HG03442 (cell line): Measurements from ENCODE around the gene TBC1D22A.

Experiments used
- ATAC-seq: cut with Tn5 transposase; IDR thresholded peaks from one replicate; pipeline ENCODE4 v1.9.1; 2021; ENCODE audit warnings: mild to moderate bottlenecking, moderate library complexity; ENCODE audit not compliant: unreplicated experiment

The TBC1D22A gene

GRCh38 chr22:46945481-46945880 lies 183.0 kb downstream of the TBC1D22A start:
- ATAC-seq, result no peak

DNA sequence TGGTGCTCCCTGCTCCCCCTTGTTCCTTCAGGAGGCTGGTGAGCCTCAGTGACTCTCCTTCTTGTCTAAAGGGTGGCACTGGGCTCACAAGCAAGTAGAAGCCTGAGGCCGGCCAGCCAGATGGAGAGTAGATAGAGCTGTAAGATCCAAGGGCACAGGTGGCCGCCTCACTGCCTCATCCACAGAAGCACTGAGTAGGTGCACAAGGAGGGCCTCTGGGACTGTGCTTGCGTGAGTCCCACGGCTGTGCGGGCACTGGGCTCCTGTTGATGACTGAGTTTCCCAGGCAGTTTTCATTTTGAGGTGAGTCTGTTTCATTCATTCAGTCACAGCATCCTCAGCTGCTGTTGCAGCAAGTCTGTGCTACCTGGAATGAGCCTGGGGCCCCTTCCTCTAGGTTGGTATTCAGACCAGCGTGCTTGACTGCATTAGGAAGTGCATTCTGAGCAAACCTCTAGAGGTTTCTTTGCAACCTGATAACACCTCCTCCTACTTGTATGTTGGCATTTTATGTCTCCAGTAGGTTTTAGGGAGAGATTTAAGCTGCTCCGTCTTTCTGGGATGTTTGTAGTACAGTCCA lies 184.0 kb downstream of the TBC1D22A start:
- ATAC-seq, result no peak

DNA sequence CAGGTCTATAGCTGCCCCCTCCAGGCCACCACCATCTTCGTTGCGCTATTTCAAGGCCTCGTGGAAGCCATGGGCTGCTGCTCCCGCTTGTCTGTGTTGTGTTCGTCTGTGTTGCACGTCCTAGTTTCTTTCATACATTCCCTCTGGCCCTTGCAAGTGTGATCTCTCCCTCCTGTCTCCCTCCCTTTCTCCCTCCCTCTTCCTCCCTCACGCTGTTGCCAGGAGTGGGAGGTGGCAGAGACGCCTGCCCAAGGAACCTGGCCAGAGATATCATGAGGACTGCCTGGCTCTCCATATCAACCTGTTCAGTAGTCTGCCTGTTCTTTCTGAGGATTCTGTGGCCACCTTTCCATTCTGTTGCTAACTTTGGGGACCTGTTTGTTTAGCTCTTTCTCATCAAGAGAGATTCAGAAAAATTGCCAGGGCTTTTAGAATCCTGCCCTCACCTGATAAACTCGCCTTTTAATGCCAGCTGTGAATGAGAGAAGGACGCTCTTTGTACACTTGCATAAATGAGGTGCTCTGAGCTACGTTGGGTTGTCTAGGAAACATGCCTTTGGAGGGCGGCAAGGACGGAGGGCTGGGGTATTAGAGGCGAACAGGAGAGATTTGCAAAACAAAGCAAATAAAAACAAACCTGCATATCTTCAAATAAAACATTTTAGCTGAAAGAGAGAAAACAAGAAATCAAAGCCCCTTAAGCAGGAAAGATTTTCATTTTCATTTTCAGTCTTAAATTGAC lies 185.2 kb downstream of the TBC1D22A start:
- no peak for ATAC-seq

DNA sequence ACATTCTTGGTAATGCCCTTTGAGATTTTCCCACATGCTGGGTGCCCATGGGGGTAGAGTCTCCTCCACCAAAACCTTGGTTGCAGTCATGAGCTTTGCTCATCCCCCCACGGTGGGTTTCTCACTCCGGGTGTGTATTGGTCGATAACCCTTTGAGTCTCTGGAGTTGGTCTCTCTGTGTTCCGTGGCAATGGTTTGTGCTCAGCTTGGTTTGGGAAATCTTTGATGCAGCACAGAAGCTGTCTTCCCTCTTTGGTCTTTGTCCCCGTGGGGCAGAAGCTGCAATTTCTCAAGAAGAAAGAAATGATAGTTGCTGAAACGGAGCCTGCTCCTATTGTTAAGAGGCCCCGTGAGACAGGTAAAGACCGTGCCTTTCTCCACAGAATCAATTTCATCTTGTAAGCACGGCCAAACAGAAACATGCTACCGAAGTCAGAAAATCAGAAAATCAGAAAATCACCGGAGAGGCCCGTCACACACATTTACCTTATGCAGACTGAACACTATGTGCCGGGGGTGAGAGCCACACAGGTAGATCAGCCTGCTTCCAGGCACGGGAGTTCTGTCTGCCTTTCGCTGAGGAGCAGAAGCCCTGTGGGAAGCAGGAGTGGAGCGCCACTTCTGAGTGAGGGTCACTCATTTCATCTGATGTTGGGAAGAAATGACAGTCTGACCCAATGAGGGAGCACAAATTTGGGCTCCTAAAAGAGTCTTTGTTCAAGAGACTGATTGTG lies 186.1 kb downstream of the TBC1D22A start:
- ATAC-seq, result no peak

GRCh38 chr22:46951350-46951749 lies 188.9 kb downstream of the TBC1D22A start:
- no peak for ATAC-seq

DNA sequence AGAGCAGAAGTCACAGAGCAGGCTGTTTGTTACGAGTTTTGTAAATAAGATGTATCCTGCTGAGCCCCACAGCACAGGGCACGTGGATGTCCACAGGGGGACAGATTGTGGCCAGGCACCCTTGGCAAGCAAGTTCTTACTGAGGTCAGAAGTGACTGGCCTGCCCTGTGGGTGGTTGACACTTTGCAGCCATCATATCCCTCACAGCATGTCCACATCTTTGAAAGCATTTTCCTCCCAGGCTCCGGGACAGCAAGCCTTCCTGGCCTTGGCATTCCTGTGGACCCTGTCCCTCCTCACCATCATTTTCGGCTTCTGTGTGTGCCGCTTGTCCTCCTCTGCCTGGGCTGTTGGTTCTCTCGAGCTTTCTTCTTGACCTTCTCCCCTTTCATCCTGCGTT lies 189.5 kb downstream of the TBC1D22A start:
- no peak for ATAC-seq

DNA sequence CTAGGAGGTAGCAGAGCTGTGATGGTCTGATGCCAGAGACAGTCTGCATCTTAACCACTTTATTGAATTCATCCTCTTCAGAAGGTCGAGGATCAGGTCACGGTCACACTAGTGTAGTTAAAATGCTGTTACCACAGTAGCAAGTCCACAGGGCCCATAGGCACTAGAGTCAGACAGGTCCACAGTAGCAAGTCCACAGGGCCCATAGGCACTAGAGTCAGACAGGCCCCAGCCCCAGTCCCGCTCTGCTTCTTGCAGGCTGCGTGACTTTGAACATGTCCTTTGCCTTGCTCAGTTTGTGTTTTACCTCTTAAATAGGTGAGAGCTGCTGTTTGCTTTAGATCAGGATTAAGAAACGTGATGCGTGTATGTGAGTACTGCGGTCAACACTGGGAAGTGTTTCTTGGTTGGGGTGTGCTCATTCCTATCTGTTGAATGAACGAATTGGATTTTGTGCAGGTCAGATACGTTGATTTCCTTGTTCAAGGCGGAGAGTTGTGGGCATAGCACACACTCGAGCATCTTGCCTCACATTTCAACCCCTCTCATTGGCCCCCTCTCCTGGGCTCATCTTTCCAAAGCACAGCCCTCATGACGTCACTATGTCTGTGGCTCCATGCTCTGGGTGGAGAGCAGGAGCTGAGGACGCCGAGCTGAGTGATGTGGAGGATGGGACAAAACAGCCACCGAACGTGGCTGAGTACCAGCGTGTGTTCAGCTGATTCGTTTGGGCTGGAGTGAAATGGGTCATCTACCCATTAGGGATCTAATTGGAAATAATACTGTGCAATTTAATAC lies 191.7 kb downstream of the TBC1D22A start:
- ATAC-seq, result no peak

- no peak for ATAC-seq
Measured at GRCh38 chr22:46954781-46955180, 192.3 kb downstream of the TBC1D22A start.

- ATAC-seq, result no peak
Measured at GRCh38 chr22:46956498-46957215, 194.2 kb downstream of the TBC1D22A start.

DNA sequence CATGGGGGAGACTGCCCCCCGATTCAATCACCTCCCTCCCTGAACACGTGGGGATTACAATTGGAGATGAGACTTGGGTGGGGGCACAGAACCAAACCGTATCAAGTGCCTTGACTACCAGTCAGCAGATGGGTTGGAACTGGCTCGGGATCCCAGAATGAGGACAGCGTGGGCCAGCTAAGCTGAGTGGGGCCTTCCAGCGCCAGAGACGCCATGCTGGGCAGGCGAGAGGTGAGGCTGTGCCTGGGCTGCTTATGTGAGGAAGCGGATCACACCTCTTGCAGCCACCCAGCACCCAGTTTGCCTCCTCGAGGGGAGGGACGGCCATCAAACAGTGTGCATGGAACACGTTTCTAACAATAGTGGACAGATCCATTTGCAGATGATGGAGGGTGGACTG lies 195.1 kb downstream of the TBC1D22A start:
- no peak for ATAC-seq

DNA sequence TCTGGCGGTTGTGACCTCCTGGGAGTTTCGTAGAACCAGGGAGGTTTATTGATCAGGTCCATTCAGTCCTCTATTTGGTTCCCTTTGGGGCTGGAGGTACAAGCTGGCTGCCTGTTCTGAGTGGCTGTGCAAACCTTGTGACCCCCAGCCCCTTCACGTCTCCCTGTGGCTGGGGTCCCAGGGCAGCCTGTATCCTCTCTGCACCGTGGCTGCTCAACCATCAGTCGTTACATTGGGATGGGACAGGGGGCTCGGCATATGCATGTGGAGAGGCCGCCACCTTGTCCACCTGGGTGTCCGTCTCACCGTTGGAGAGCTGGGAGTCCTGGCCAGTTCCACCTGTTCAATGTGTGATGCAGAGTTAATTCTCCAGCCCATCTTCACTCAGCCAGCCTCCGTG lies 195.7 kb downstream of the TBC1D22A start:
- ATAC-seq, result no peak

GRCh38 chr22:46958658-46959057 lies 196.2 kb downstream of the TBC1D22A start:
- ATAC-seq, result no peak

- no peak for ATAC-seq
Measured at GRCh38 chr22:46959369-46959768, 196.9 kb downstream of the TBC1D22A start.

DNA sequence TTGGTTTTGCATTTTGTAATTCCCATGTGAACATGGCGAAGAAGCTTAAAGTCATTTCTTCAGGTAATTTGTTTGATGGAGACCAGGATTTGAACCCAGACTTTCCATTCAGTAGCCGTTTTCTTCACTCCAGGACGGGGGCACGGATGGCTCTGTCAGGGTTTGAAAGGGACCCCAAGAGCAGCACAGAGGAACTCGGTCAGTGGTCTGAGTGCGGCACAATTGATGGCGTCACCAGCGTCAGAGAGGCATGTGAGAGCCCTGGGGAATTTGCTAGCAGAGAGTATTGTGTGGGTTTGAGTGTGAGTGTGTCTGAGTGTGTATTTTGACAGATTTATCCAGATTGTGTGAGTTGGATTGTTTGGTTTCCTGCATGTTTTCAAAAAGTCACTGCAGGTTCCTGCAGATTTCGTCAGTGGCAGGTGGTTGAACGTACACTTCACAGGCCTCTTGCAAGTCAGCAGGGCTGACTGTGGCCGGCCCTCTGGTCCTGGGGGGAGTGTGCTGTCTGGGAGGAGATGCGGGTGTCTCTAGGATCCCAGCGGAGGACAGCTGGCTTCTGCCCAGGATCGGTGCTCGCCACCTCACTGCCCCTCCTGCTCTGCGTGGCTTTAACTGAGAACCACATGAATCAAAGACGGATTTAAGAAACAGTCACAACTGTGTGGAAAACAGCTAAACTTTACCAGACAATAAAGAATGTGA lies 199.3 kb downstream of the TBC1D22A start:
- no peak for ATAC-seq

- no peak for ATAC-seq
Measured at GRCh38 chr22:46962406-46962805, 200.0 kb downstream of the TBC1D22A start.

DNA sequence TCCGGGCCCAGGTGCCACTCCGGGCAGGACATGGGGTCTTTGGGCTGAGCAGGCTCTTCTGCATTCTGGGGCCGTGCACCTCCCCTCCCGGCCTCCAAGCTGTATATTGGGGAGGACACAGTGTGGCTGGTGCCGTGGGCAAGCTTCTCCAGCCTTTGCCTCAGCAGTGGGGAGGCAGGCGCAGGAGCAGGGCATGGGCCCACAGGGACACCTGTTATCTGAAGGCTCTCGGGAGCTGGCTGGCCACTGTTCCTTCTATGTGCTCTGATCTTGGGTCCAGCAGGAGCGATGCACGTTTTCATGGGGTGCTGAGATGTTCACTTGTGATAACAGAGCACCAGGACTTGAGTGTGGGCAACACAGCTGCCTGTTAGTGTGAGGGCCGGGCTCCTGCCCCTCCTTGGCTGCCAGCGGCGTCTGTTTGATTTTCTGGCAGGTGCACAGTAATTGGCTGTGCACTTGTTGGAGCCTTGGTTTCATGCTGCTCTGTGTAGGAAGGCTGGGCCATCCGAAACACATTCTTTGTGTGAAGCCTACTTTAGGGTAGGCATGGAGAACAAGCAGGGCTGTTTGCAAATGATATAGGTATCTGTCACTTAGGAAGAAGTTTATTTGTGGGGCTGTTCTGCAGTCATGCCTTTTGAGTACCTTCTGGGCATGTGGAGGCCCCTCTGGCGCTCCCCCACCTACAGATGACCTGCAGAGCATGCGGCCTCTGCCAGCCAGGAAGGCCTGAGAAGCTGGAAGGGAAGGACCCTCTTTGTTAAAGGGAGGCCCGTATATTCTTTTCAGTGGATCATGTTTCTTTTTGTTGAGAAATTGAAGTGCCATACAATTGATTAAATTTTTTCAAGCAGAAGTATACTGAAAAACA lies 201.5 kb downstream of the TBC1D22A start:
- no peak for ATAC-seq

DNA sequence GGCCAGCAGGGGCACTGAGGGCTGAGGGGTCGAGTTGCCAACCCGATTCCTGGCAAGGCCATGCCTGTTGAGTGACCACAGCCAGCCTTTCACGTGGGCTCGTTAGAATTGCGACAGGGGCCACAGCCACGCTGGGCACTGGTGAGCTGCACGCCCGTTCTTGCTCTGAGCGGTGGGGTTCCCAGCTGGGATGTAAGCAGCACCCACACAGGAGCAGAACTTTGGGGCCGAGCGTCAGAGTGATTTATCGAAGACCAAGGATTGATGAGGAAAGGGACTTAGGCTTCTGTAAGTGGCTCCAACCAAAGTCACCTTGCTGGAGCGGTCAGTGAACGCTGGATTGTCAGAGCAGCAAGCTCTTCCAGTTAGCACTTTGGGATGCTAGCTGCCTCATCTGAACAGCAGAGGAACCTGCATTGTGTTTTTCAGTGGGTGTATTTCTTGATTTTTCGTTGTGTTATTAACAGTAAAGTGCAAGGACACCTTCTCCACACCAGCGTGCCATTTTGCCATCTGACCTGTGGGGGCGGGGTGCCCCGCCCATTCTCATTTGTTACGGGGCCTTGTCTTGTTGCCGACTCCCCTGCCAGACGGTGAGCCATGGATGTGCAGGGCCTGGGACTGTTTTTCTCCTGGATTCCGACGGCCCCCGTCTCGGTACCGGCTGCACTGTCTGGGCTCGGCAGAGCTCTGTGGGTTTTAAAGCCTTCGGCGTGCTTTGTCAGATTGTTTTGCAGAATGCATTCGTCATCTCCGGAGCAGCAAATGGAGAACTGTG lies 202.5 kb downstream of the TBC1D22A start:
- ATAC-seq, result no peak
